Activated CD4-positive, alpha-beta T cell treated with anti-CD3 and anti-CD28 coated beads, Interleukin-2, amount 10 ng/mL, durations not matched to agents 7 days and 5 days (primary cell): ENCODE measurements around the gene INSRR. TPM values are rescaled to one million over a fixed set of nuclear protein-coding genes. Genes with fewer than 3 reads are reported as not detected.

Experiments used
- CTCF ChIA-PET: fragments of 350-600 bp; sonication (Branson Sonifier 250); formaldehyde crosslinking; loops from one replicate; lab custom pipeline; 2021; ENCODE audit warnings: antibody characterized with exemption; lab: Charles Lee
- POLR2A ChIA-PET: fragments of 350-600 bp; sonication (Branson Sonifier 250); formaldehyde crosslinking; loops from one replicate; lab custom pipeline; 2021; ENCODE audit warnings: antibody characterized with exemption; lab: Charles Lee
- DNase-seq: peaks from one replicate; pipeline ENCODE4 v3.0.0-alpha.2; 2020
- H3K27ac Mint-ChIP-seq: one replicate; pipeline ENCODE4 v1.8.0; 2021; ENCODE audit warnings: mild to moderate bottlenecking, moderate library complexity, mixed read lengths
- H3K27me3 Mint-ChIP-seq: one replicate; pipeline ENCODE4 v1.8.0; 2021; ENCODE audit warnings: mixed read lengths
- H3K36me3 Mint-ChIP-seq: one replicate; pipeline ENCODE4 v1.8.0; 2021; ENCODE audit warnings: low read depth, mixed read lengths
- H3K4me1 Mint-ChIP-seq: one replicate; pipeline ENCODE4 v1.8.0; 2021; ENCODE audit warnings: mixed read lengths
- H3K4me3 Mint-ChIP-seq: one replicate; pipeline ENCODE4 v1.8.0; 2021; ENCODE audit warnings: mild to moderate bottlenecking, moderate library complexity, mixed read lengths
- H3K9me3 Mint-ChIP-seq: one replicate; pipeline ENCODE4 v1.8.0; 2021; ENCODE audit warnings: mixed read lengths
- total RNA-seq, 2 experiments: library from RNA; stranded (reverse); gene quantifications; one replicate each; pipeline ENCODE4 v1.2.3, GENCODE V29; 2021

Gene INSRR
- total RNA-seq, 2 experiments from 2014 or later: 0.05 TPM; not detected in 1

DNA sequence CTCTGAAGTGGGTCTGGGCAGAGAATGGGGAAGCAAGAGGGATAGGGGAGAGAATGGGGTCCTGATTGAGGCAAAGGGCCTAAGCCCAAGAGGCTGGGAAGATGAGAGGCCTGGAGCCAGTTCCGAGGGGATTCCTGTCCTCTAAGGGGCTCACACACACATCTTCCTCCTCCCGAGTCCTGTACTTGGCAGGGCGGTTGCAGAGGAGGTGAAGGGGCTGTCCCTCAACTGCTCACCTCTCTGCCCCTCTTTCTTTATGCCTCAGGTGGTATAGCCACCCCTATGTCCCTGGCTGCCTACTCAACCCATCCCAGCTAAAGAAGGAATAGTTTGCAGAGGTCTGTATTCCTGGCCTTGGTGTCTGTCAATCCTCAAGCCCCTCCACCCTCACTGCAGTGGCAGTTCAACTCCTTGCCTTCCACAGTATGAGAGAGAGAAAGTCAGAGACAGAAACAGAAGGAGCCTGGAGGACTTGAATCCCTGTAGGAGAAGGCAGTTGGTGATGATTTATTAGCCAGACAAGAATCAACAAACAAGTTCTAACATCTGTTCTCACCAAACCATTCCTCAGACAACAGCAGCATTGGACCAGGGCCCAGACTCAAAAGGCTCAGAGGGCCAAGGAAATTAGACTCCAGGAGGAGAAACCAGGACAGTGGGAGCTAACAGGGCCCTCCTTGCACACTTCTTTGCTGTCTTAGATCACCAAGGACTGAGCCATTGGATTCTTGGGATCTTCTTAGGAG is 53.0 kb downstream of the INSRR start:
- ChIA-PET CTCF (interaction anchor here (0.9 to 21.9 kb wide), 4 partner anchors 10 to 77 kb away, joined by 3 to 247 read pairs (median 4); partner anchors contain the start of genes INSRR and NTRK1), POLR2A (no interaction called here)
- Mint-ChIP-seq H3K27ac (no peak overlapping the region), H3K4me1 (peaks cover 51% of the 10 kb centered on the region), H3K27me3 (no peaks in the 10 kb centered on the region), H3K4me3 (no peak overlapping the region), H3K36me3 (peaks cover 27% of the 10 kb centered on the region), H3K9me3 (no peaks in the 10 kb centered on the region)
- DNase-seq: no peak

DNA sequence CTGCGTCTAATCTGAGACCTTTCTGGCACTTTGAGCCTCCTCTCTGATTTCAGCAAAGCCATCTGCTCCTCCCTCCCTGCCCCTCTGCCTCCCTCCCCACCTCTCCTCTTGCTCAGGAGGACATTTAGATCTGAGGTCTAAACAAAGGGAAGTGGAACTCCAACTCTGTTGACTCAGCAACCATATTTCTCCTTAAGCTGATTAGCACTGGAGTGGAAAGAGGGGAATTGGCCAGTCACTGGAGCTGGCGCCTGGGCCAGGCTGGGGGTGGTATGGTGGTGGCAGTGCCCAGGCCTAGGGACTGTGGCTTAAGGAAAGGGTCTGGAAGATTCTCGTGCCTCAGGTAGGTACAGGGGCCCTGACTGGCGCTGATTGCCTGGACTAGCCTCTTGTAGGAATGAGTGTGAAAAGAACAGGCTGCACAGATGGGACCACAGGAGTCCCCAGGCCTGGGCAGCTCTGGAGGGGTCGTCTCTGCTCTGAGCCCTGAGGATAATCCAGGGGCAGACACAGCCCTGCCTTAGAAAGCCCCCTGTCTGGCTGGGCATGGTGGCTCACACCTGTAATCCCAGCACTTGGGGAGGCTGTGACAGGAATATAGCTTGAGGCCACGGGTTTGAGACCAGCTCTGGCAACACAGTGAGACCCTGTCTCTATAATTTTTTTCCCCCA is 54.2 kb downstream of the INSRR start:
- Mint-ChIP-seq H3K27ac (peak overlapping the region; percentile 75), H3K27me3 (no peaks in the 10 kb centered on the region), H3K36me3 (peaks cover 29% of the 10 kb centered on the region), H3K4me1 (peaks cover 51% of the 10 kb centered on the region), H3K4me3 (no peak overlapping the region), H3K9me3 (no peaks in the 10 kb centered on the region)
- no peak for DNase-seq
- CTCF ChIA-PET: interaction anchor here (0.9 to 21.9 kb wide), 6 partner anchors 9 to 54 kb away, joined by 3 to 247 read pairs (median 5); partner anchors contain the start of genes INSRR and NTRK1
- POLR2A ChIA-PET: no interaction called here

- no peaks in the 10 kb centered on the region for H3K27me3 Mint-ChIP-seq
Observed at GRCh38 chr1:156804026-156804425, 54.9 kb downstream of the INSRR start.

GRCh38 chr1:156803086-156803851 is 55.6 kb downstream of the INSRR start:
- H3K27ac Mint-ChIP-seq: no peak overlapping the region
- DNase-seq: no peak
- no peaks in the 10 kb centered on the region for H3K9me3 Mint-ChIP-seq
- H3K4me1 Mint-ChIP-seq: peaks cover 38% of the 10 kb centered on the region
- ChIA-PET CTCF (interaction anchor here (0.5 to 21.9 kb wide), 9 partner anchors 10 to 113 kb away, joined by 3 to 247 read pairs (median 6); partner anchors contain the start of genes INSRR, NTRK1 and SH2D2A), POLR2A (interaction anchor here (1.0 kb wide), 1 partner anchor 11 kb away, joined by 3 read pairs; no protein-coding TSS in a partner anchor)
- no peak overlapping the region for H3K4me3 Mint-ChIP-seq
- H3K27me3 Mint-ChIP-seq: no peaks in the 10 kb centered on the region
- peaks cover 25% of the 10 kb centered on the region for H3K36me3 Mint-ChIP-seq

More at GRCh38 chr1:156804026-156804425, 54.9 kb downstream of the INSRR start:
- Mint-ChIP-seq H3K27ac (peak overlapping the region; percentile 75), H3K36me3 (peaks cover 28% of the 10 kb centered on the region), H3K4me1 (peaks cover 46% of the 10 kb centered on the region), H3K9me3 (no peaks in the 10 kb centered on the region), H3K4me3 (no peak overlapping the region)
- ChIA-PET POLR2A (no interaction called here), CTCF (interaction anchor here (1.4 to 21.9 kb wide), 3 partner anchors 9 to 55 kb away, joined by 6 to 247 read pairs (median 23); partner anchors contain the start of genes INSRR and NTRK1)
- no peak for DNase-seq

DNA sequence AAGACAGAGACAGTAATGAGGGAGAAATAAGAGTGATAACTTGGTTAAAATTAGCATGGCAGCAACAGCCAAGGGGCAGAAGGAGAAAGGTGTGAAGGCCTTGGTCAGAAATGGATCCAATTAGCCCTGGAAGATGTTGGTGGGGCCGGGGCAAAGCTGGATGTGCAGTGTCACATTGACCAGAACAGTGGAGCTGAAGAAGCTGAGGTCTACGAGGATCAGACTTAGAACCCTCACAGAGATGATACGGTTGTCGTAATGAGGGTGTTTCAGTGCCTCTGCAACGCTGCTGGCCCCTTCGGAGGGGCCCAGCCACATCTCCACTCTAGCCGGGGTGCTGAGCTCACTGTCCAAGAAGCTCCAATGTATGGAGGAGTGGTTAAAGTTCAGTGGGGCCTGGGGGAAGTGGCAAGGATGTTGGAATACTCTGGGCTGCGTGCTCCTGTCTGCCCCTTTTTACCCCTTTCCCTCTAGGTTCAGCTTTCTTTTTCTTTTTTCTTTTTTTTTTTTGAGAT is 56.4 kb downstream of the INSRR start:
- Mint-ChIP-seq H3K4me1 (peaks cover 30% of the 10 kb centered on the region), H3K4me3 (no peak overlapping the region), H3K27me3 (no peaks in the 10 kb centered on the region), H3K36me3 (peaks cover 22% of the 10 kb centered on the region), H3K9me3 (no peaks in the 10 kb centered on the region), H3K27ac (peak overlapping the region; percentile 10)
- ChIA-PET CTCF (interaction anchor here (0.5 to 21.9 kb wide), 9 partner anchors 11 to 112 kb away, joined by 3 to 247 read pairs (median 6); partner anchors contain the start of genes INSRR, NTRK1 and SH2D2A), POLR2A (interaction anchor here (1.0 kb wide), 1 partner anchor 12 kb away, joined by 3 read pairs; no protein-coding TSS in a partner anchor)
- no peak for DNase-seq

- DNase-seq: no peak
- Mint-ChIP-seq H3K4me1 (peaks cover 21% of the 10 kb centered on the region), H3K4me3 (no peak overlapping the region), H3K9me3 (no peaks in the 10 kb centered on the region), H3K36me3 (peaks cover 20% of the 10 kb centered on the region), H3K27me3 (no peaks in the 10 kb centered on the region), H3K27ac (peak overlapping the region; percentile 22)
- POLR2A ChIA-PET: interaction anchor here (1.1 kb wide), 1 partner anchor 20 kb away, joined by 3 read pairs; no protein-coding TSS in a partner anchor
- CTCF ChIA-PET: interaction anchor here (0.9 to 21.9 kb wide), 12 partner anchors 11 to 112 kb away, joined by 3 to 247 read pairs (median 6); partner anchors contain the start of genes INSRR and NTRK1
Observed at GRCh38 chr1:156801409-156802121, 57.4 kb downstream of the INSRR start.

- Mint-ChIP-seq H3K27ac (no peak overlapping the region), H3K27me3 (no peaks in the 10 kb centered on the region), H3K36me3 (peaks cover 42% of the 10 kb centered on the region), H3K4me1 (peaks cover 20% of the 10 kb centered on the region), H3K9me3 (no peaks in the 10 kb centered on the region), H3K4me3 (no peak overlapping the region)
- ChIA-PET POLR2A (no interaction called here), CTCF (interaction anchor here (0.7 to 21.9 kb wide), 12 partner anchors 10 to 130 kb away, joined by 3 to 247 read pairs (median 4); partner anchors contain the start of genes INSRR and NTRK1)
- DNase-seq: peak; percentile 77
Observed at GRCh38 chr1:156797212-156797871, 61.6 kb downstream of the INSRR start.

- Mint-ChIP-seq H3K27me3 (no peaks in the 10 kb centered on the region), H3K36me3 (peaks cover 45% of the 10 kb centered on the region), H3K4me1 (peaks cover 15% of the 10 kb centered on the region), H3K9me3 (no peaks in the 10 kb centered on the region), H3K4me3 (no peak overlapping the region), H3K27ac (no peak overlapping the region)
- DNase-seq: no peak
- ChIA-PET POLR2A (no interaction called here), CTCF (interaction anchor here (0.7 to 21.9 kb wide), 13 partner anchors 9 to 131 kb away, joined by 3 to 247 read pairs (median 4); partner anchors contain the start of genes INSRR and NTRK1)
Observed at GRCh38 chr1:156796340-156797097, 62.4 kb downstream of the INSRR start.

GRCh38 chr1:156795787-156796186 is 63.1 kb downstream of the INSRR start:
- H3K27me3 Mint-ChIP-seq: no peaks in the 10 kb centered on the region
- ChIA-PET POLR2A (no interaction called here), CTCF (interaction anchor here (0.9 to 21.9 kb wide), 6 partner anchors 10 to 96 kb away, joined by 3 to 247 read pairs (median 6); partner anchors contain the start of genes INSRR and NTRK1)
- no peak for DNase-seq
- peaks cover 51% of the 10 kb centered on the region for H3K36me3 Mint-ChIP-seq
- H3K27ac Mint-ChIP-seq: no peak overlapping the region
- H3K4me1 Mint-ChIP-seq: peaks cover 7% of the 10 kb centered on the region
- H3K9me3 Mint-ChIP-seq: no peaks in the 10 kb centered on the region
- no peak overlapping the region for H3K4me3 Mint-ChIP-seq

DNA sequence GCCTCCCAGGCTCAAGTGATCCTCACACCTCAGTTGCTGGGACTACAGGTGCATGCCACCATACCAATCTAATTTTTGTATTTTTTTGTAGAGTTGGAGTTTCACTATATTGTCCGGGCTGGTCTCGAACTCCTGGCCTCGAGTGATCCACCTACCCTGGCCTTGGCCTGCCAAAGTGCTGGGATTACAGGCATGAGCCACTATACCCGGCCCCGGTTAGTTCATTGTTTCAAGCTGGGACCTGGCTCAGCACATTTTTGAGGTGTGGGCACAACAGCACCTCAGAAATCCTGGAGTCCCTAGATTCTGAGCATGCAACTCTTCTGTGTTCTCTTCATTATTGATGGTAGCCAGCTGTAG is 63.6 kb downstream of the INSRR start:
- no peaks in the 10 kb centered on the region for H3K9me3 Mint-ChIP-seq
- DNase-seq: no peak
- ChIA-PET CTCF (interaction anchor here (0.9 to 21.9 kb wide), 5 partner anchors 10 to 89 kb away, joined by 3 to 247 read pairs (median 8); partner anchors contain the start of genes INSRR and NTRK1), POLR2A (no interaction called here)
- peaks cover 53% of the 10 kb centered on the region for H3K36me3 Mint-ChIP-seq
- no peak overlapping the region for H3K27ac Mint-ChIP-seq
- peaks cover 6% of the 10 kb centered on the region for H3K4me1 Mint-ChIP-seq
- no peaks in the 10 kb centered on the region for H3K27me3 Mint-ChIP-seq
- H3K4me3 Mint-ChIP-seq: no peak overlapping the region
